NB4 (cell line): ENCODE results near the gene INF2.

Source experiments
- MAX ChIP-seq: IDR thresholded peaks from 2 replicates; pipeline ENCODE4 v1.6.1; 2011; ENCODE audit warnings: low read depth, low read length
- MYC ChIP-seq: IDR thresholded peaks from 2 replicates; pipeline ENCODE4 v1.6.1; 2011; ENCODE audit warnings: low read depth, low read length
- POLR2A ChIP-seq: IDR thresholded peaks from 2 replicates; pipeline ENCODE4 v1.6.1; 2011; ENCODE audit warnings: mild to moderate bottlenecking; ENCODE audit not compliant: insufficient read length; ENCODE audit errors: extremely low read depth
- TF ChIP-seq, protein P1 (sequence below): IDR thresholded peaks from one replicate; pipeline ENCODE4 v1.5.1; 2012; ENCODE audit warnings: low read depth, low read length

DNA sequence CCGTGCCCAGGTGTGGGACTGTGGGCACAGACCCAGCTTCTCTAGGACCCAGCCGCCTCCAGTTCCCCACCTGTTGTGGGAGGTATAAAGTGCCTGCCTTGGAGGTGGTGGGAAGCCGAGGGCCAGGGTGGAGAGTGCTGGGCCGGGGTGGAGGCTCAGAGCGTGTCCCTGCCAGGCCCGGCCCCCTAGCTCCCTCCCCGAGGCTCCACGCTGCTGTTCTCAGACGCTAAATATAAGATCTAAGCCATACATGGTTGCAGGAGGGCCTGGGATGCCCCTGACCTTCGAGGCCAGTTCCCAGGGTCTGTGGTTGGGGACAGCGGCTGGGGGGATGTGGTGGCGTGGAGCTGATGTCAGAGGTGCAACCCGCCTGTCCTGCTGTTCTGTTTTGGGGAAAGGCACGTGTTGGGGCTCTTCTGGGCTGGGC, 10.8 kb downstream of the INF2 start:
- TF ChIP-seq, protein P1, sequence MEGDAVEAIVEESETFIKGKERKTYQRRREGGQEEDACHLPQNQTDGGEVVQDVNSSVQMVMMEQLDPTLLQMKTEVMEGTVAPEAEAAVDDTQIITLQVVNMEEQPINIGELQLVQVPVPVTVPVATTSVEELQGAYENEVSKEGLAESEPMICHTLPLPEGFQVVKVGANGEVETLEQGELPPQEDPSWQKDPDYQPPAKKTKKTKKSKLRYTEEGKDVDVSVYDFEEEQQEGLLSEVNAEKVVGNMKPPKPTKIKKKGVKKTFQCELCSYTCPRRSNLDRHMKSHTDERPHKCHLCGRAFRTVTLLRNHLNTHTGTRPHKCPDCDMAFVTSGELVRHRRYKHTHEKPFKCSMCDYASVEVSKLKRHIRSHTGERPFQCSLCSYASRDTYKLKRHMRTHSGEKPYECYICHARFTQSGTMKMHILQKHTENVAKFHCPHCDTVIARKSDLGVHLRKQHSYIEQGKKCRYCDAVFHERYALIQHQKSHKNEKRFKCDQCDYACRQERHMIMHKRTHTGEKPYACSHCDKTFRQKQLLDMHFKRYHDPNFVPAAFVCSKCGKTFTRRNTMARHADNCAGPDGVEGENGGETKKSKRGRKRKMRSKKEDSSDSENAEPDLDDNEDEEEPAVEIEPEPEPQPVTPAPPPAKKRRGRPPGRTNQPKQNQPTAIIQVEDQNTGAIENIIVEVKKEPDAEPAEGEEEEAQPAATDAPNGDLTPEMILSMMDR: no peak
- TF ChIP-seq POLR2A (no peak), MYC (no peak), MAX (no peak)
